PC-9 (cell line): Measurements from ENCODE around the gene ERCC3. TPM values are rescaled to one million over a fixed set of nuclear protein-coding genes. Genes with fewer than 3 reads are reported as not detected.

ENCODE experiments used
- BruUV-seq: library from RNA; stranded (reverse); fragments of 400-500 nt; replicated peaks from 2 replicates; lab custom pipeline; 2021; lab: Mats Ljungman, UMichigan
- CTCF ChIA-PET: fragments of 300-600 bp; sonication (Branson Sonifier 250); formaldehyde crosslinking; loops from one replicate; lab custom pipeline; 2022; ENCODE audit warnings: antibody characterized with exemption; lab: Charles Lee
- POLR2A ChIA-PET: fragments of 300-600 bp; sonication (Branson Sonifier 250); formaldehyde crosslinking; loops from one replicate; lab custom pipeline; 2022; ENCODE audit warnings: antibody characterized with exemption; ENCODE audit not compliant: unreplicated experiment; lab: Charles Lee
- DNase-seq, 2 experiments: peaks; one replicate each; pipeline versions ENCODE4 v3.0.0 to v3.0.0-alpha.2; 2015 to 2022; ENCODE audit warnings: mixed read lengths in 1 of 2
- H2AFZ ChIP-seq: fragments of 200-600 bp; sonication (generic); 2 replicates; pipeline ENCODE4 v1.8.1; 2017; ENCODE audit warnings: antibody characterized with exemption
- H3F3A ChIP-seq: fragments of 200-600 bp; sonication (generic); 2 replicates; pipeline ENCODE4 v1.8.1; 2017; ENCODE audit warnings: antibody characterized with exemption, mild to moderate bottlenecking, low read depth; ENCODE audit not compliant: insufficient read depth
- H3K27ac ChIP-seq: fragments of 200-600 bp; sonication (generic); 2 replicates; pipeline ENCODE4 v1.6.1; 2016; ENCODE audit warnings: mixed run types
- H3K27me3 ChIP-seq: fragments of 200-600 bp; sonication (generic); 2 replicates; pipeline ENCODE4 v1.6.1; 2016; ENCODE audit warnings: low read depth, mixed run types; ENCODE audit not compliant: insufficient read depth
- H3K36me3 ChIP-seq: fragments of 200-600 bp; sonication (generic); 2 replicates; pipeline ENCODE4 v1.6.1; 2016; ENCODE audit warnings: low read depth, mixed run types
- H3K4me1 ChIP-seq: fragments of 200-600 bp; sonication (generic); replicated peaks from 2 replicates; pipeline ENCODE4 v1.6.1; 2016; ENCODE audit warnings: mixed run types; ENCODE audit not compliant: insufficient read depth
- H3K4me2 ChIP-seq: fragments of 200-600 bp; sonication (generic); 2 replicates; pipeline ENCODE4 v1.6.1; 2017; ENCODE audit warnings: mixed run types
- H3K4me3 ChIP-seq: fragments of 200-600 bp; sonication (generic); 2 replicates; pipeline ENCODE4 v1.6.1; 2016; ENCODE audit warnings: mixed run types
- H3K79me2 ChIP-seq: fragments of 200-600 bp; sonication (generic); 2 replicates; pipeline ENCODE4 v1.6.1; 2017; ENCODE audit warnings: low read depth, mixed run types
- H3K9me2 ChIP-seq: fragments of 200-600 bp; sonication (generic); 2 replicates; pipeline ENCODE4 v1.8.1; 2017; ENCODE audit warnings: mild to moderate bottlenecking; ENCODE audit not compliant: insufficient read depth
- H3K9me3 ChIP-seq: fragments of 200-600 bp; sonication (generic); 2 replicates; pipeline ENCODE4 v1.8.1; 2016; ENCODE audit warnings: low read depth; ENCODE audit not compliant: insufficient read depth
- H4K20me1 ChIP-seq: fragments of 200-600 bp; sonication (generic); 2 replicates; pipeline ENCODE4 v1.8.1; 2017; ENCODE audit not compliant: insufficient read depth
- EZH2 ChIP-seq: fragments of 200-600 bp; sonication (generic); IDR thresholded peaks from 2 replicates; pipeline ENCODE4 v1.8.0; 2017; ENCODE audit warnings: antibody characterized with exemption, low read depth
- intact Hi-C: fragments of 100-400 bp; cut with micrococcal nuclease; formaldehyde crosslinking; loops from one replicate; pipeline ENCODE4 v1.10.0; 2022; ENCODE audit not compliant: unreplicated experiment
- total RNA-seq: library from RNA; stranded (reverse); gene quantifications from 2 replicates; pipeline ENCODE4 v1.2.3, GENCODE V29; 2021
- TF ChIP-seq, protein P1 (sequence below): fragments of 200-600 bp; sonication (generic); conservative IDR thresholded peaks from 2 replicates; pipeline ENCODE4 v1.6.1; 2017; ENCODE audit warnings: mixed run types, antibody characterized with exemption, mild to moderate bottlenecking, moderate library complexity

ERCC3 gene
- total RNA-seq, 1 experiment from 2014 or later: 73.2 TPM

- H3K9me2 ChIP-seq: no peaks in the 10 kb centered on the region
- no peaks in the 10 kb centered on the region; the same call in 1 of the 2 replicates for H3K79me2 ChIP-seq
- BruUV-seq: no TSS peak
- H3K9me3 ChIP-seq: no peaks in the 10 kb centered on the region
- no peak overlapping the region for H3K4me2 ChIP-seq
- intact Hi-C loops: no loop called here
- H3F3A ChIP-seq: 0 out of 2 replicates have a peak, but pooled peaks cover 14% of the 10 kb centered on the region
- TF ChIP-seq, protein P1, sequence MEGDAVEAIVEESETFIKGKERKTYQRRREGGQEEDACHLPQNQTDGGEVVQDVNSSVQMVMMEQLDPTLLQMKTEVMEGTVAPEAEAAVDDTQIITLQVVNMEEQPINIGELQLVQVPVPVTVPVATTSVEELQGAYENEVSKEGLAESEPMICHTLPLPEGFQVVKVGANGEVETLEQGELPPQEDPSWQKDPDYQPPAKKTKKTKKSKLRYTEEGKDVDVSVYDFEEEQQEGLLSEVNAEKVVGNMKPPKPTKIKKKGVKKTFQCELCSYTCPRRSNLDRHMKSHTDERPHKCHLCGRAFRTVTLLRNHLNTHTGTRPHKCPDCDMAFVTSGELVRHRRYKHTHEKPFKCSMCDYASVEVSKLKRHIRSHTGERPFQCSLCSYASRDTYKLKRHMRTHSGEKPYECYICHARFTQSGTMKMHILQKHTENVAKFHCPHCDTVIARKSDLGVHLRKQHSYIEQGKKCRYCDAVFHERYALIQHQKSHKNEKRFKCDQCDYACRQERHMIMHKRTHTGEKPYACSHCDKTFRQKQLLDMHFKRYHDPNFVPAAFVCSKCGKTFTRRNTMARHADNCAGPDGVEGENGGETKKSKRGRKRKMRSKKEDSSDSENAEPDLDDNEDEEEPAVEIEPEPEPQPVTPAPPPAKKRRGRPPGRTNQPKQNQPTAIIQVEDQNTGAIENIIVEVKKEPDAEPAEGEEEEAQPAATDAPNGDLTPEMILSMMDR: no peak
- TF ChIP-seq EZH2: no peak
- H3K27me3 ChIP-seq: no peaks in the 10 kb centered on the region
- no peaks in the 10 kb centered on the region for H3K4me1 ChIP-seq
- H2AFZ ChIP-seq: no peak overlapping the region
- no peak overlapping the region for H3K4me3 ChIP-seq
- CTCF ChIA-PET: interaction anchor here (1.5 kb wide), 1 partner anchor 78 kb away, joined by 4 read pairs; no protein-coding TSS in a partner anchor
- no peak overlapping the region for H3K27ac ChIP-seq
- H3K36me3 ChIP-seq: peaks cover 72% of the 10 kb centered on the region
- no peak for DNase-seq
- H4K20me1 ChIP-seq: peaks cover under 1% of the 10 kb centered on the region; the same call in 1 of the 2 replicates
- POLR2A ChIA-PET: no interaction called here
These were observed 18.2 kb downstream of the ERCC3 start for GRCh38 chr2:127275789-127276188.

DNA sequence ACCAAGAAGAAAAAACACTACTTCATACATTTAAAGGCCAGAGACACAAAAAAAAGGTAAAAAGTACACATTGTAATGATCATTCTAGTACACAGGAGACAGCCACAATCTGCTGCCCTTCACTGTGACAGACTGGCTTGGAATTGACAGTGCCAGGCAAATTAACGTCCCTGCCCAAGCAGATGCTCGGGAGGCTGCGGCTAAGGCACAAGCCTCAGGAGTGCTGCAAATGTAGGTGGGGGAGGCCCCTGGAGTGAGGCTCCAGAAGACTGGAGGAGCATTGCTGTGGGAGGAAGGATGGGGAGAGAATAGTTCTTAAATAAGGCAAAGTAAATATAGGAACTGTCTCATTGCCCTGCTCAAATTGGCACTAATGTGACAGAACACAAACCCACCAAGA, 18.6 kb downstream of the ERCC3 start:
- CTCF ChIA-PET: no interaction called here
- H3K4me3 ChIP-seq: no peak overlapping the region
- no peaks in the 10 kb centered on the region for H3K4me1 ChIP-seq
- DNase-seq: no peak
- H3K27me3 ChIP-seq: no peaks in the 10 kb centered on the region
- POLR2A ChIA-PET: no interaction called here
- H3K9me2 ChIP-seq: no peaks in the 10 kb centered on the region
- intact Hi-C loops: no loop called here
- no peak overlapping the region for H3K4me2 ChIP-seq
- H3K27ac ChIP-seq: no peak overlapping the region
- peaks cover 74% of the 10 kb centered on the region for H3K36me3 ChIP-seq
- TF ChIP-seq, protein P1: no peak
- TF ChIP-seq EZH2: no peak
- no peak overlapping the region for H2AFZ ChIP-seq
- BruUV-seq: no TSS peak
- H3F3A ChIP-seq: 0 out of 2 replicates have a peak, but pooled peaks cover 14% of the 10 kb centered on the region
- no peaks in the 10 kb centered on the region for H3K9me3 ChIP-seq
- H4K20me1 ChIP-seq: no peaks in the 10 kb centered on the region
- H3K79me2 ChIP-seq: no peaks in the 10 kb centered on the region; the same call in 1 of the 2 replicates

GRCh38 chr2:127270663-127271062, 23.3 kb downstream of the ERCC3 start:
- intact Hi-C loops: no loop called here

More at GRCh38 chr2:127270663-127271062, 23.3 kb downstream of the ERCC3 start:
- Histone ChIP-seq H3K36me3 (peaks cover 74% of the 10 kb centered on the region), H3K27ac (no peak overlapping the region), H3K4me1 (no peaks in the 10 kb centered on the region), H3K79me2 (no peaks in the 10 kb centered on the region), H3K27me3 (no peaks in the 10 kb centered on the region), H3K9me2 (no peaks in the 10 kb centered on the region), H3K4me2 (no peak overlapping the region), H3K4me3 (no peak overlapping the region), H3K9me3 (no peaks in the 10 kb centered on the region), H2AFZ (no peak overlapping the region), H4K20me1 (no peaks in the 10 kb centered on the region), H3F3A (0 out of 2 replicates have a peak, but pooled peaks cover 10% of the 10 kb centered on the region)
- no peak for DNase-seq
- BruUV-seq: no TSS peak
- POLR2A ChIA-PET: no interaction called here
- CTCF ChIA-PET: no interaction called here
- no peak for TF ChIP-seq EZH2
- TF ChIP-seq, protein P1: peak; percentile 55
